Stomach (tissue), 9 donors: ENCODE results near the gene CCDC73. TPM values are rescaled to one million over a fixed set of nuclear protein-coding genes. Genes with fewer than 3 reads are reported as not detected.

Experiments
- DNase-seq, 2 donors: peaks; one replicate each; pipeline versions ENCODE4 v3.0.0 to v3.0.0-alpha.2; 2013 to 2019
- H3K27ac ChIP-seq, 5 donors: fragments of 200-600 bp in 4 of 5; sonication (generic) in 4 of 5; one replicate each; pipeline ENCODE4 v1.5.1; 2013 to 2019; ENCODE audit warnings: mild to moderate bottlenecking in 1 of 5, moderate library complexity in 1 of 5
- H3K27me3 ChIP-seq, 3 donors: fragments of 200-600 bp; sonication (generic); one replicate each; pipeline ENCODE4 v1.5.1; 2017 to 2019; ENCODE audit warnings: mixed run types in 1 of 3
- H3K36me3 ChIP-seq, 4 donors: fragments of 200-600 bp; sonication (generic); 1 replicate in 3 of 4; 2 replicates in 1 of 4; pipeline ENCODE4 v1.5.1; 2016 to 2019
- H3K4me1 ChIP-seq, 4 donors: fragments of 200-600 bp; sonication (generic); one replicate each; pipeline ENCODE4 v1.5.1; 2016 to 2019
- H3K4me3 ChIP-seq, 4 donors: fragments of 200-600 bp; sonication (generic) in 3 of 4; one replicate each; pipeline ENCODE4 v1.5.1; 2016 to 2019; ENCODE audit warnings: mild to moderate bottlenecking in 1 of 4
- H3K9me3 ChIP-seq, 4 donors: fragments of 200-600 bp; sonication (generic); one replicate each; pipeline ENCODE4 v1.5.1; 2016 to 2019
- EP300 ChIP-seq: sonication (generic); formaldehyde crosslinking; IDR thresholded peaks from one replicate; pipeline ENCODE4 v1.6.1; 2017; ENCODE audit warnings: antibody characterized with exemption
- POLR2A ChIP-seq, 4 donors: fragments of 450-650 bp; IDR thresholded peaks; one replicate each; pipeline ENCODE4 v1.6.1; 2016; ENCODE audit warnings: antibody characterized with exemption in 4 of 4, control low read depth in 2 of 4, mild to moderate bottlenecking in 1 of 4, moderate library complexity in 1 of 4
- POLR2AphosphoS5 ChIP-seq, 3 donors: sonication (generic); formaldehyde crosslinking; IDR thresholded peaks; one replicate each; pipeline ENCODE4 v1.6.1; 2016; ENCODE audit warnings: antibody characterized with exemption in 3 of 3
- WGBS, 5 donors: extraction: QIAGEN DNeasy Blood & Tissue Kit in 3 of 5; methylation state at CpG; one replicate each; pipeline versions ENCODE4 v1.1.5 to v1.1.7; 2013 to 2018; 5-methylcytosine and 5-hydroxymethylcytosine counted together
- intact Hi-C: fragments of 100-400 bp; cut with DNase I; formaldehyde crosslinking; loops from one replicate; pipeline ENCODE4 v1.15.1; 2023; ENCODE audit warnings: low total_unique reads
- polyA plus RNA-seq, 3 donors: library from polyadenylated mRNA; stranded (reverse); fragments of 200-250 nt; gene quantifications; one replicate each; pipeline ENCODE4 v1.2.3, GENCODE V29; 2013
- total RNA-seq, 5 donors: library from RNA; depleted of rRNA; stranded (reverse); fragments of >200 nt; gene quantifications; one replicate each; pipeline versions ENCODE4 v1.1.0 to v1.2.3, GENCODE V29; 2014 to 2016
- TF ChIP-seq, protein P1 (sequence below), 7 experiments: fragments of 450-650 bp in 4 of 7; fragments of 200-600 bp in 3 of 7; sonication (generic) in 3 of 7; IDR thresholded peaks; one replicate each; pipeline ENCODE4 v1.5.1; 2016 to 2019; ENCODE audit warnings: antibody characterized with exemption in 7 of 7, control low read depth in 2 of 7, mild to moderate bottlenecking in 1 of 7
- donor health status: healthy with polysubstance abuse.
- donor health status: Bipolar disorder and iron deficiency.
- donor health status: healthy.

CCDC73 gene
- total and polyA plus RNA-seq, 8 donors: 0.37 TPM; not detected in 7

DNA sequence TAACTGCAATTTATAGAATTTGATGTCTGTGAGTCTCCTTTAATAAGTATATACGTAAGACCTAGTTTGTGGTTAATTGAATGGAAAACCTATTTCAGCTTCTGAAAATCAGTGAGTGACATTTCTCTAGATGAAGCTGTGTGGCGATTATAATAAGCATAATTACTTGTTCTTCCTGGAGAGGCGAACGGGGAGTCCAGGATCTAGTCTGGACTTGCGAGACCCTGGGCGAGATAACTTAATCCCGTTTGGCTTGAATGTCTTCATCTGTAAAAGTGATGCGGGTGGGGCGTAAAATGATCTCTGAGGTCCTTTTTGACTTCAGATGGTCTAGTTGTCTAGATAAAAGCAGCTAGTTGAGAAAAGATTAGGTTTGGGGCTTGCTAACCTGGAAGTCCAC, 36.3 kb upstream of the CCDC73 start:
- 31 to 49% (median 33%) methylated on average over 9 of the region's 9 CpGs for WGBS, 5 donors
- intact Hi-C loops: no loop called here
- DNase-seq: peak in 1 of 2 donors; percentile 9

DNA sequence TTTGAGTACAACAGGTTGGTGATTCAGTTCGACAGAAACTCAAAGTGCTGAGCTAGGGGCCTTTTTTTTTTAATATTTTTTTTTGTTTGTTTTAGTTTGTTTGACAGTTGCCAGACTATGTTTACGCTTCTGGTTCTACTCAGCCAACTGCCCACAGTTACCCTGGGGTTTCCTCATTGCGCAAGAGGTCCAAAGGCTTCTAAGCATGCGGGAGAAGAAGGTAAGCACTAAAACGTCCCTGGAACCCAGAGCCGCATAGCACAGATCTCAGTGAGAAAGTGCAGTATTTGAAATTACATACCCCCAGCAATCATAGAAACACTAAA, 35.9 kb upstream of the CCDC73 start:
- Histone ChIP-seq H3K4me3 (peak overlapping the region; percentile 57 to 76 (median 70)), H3K36me3 (no peaks in the 10 kb centered on the region), H3K9me3 (no peaks in the 10 kb centered on the region), H3K4me1 (peaks cover 0 to 25% (median 18%) of the 10 kb centered on the region in 4 donors), H3K27ac (peak overlapping the region; percentile 80 to 87 (median 81)), H3K27me3 (peaks cover 0 to 16% (median 7%) of the 10 kb centered on the region in 3 donors)
- peak; percentile 65 to 80 for DNase-seq
- TF ChIP-seq, protein P1, sequence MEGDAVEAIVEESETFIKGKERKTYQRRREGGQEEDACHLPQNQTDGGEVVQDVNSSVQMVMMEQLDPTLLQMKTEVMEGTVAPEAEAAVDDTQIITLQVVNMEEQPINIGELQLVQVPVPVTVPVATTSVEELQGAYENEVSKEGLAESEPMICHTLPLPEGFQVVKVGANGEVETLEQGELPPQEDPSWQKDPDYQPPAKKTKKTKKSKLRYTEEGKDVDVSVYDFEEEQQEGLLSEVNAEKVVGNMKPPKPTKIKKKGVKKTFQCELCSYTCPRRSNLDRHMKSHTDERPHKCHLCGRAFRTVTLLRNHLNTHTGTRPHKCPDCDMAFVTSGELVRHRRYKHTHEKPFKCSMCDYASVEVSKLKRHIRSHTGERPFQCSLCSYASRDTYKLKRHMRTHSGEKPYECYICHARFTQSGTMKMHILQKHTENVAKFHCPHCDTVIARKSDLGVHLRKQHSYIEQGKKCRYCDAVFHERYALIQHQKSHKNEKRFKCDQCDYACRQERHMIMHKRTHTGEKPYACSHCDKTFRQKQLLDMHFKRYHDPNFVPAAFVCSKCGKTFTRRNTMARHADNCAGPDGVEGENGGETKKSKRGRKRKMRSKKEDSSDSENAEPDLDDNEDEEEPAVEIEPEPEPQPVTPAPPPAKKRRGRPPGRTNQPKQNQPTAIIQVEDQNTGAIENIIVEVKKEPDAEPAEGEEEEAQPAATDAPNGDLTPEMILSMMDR (IDR thresholded peaks at IDR 0.05): no peak
- no peak for TF ChIP-seq POLR2AphosphoS5 (IDR thresholded peaks at IDR 0.05)
- TF ChIP-seq POLR2A (IDR thresholded peaks at IDR 0.05): no peak
- 6 to 17% (median 12%) methylated on average over 6 of the region's 6 CpGs for WGBS, 5 donors
- intact Hi-C loops: no loop called here

More for the DNA sequence above, 36.3 kb upstream of the CCDC73 start:
- TF ChIP-seq EP300: no peak
- no peak for TF ChIP-seq POLR2A (IDR thresholded peaks at IDR 0.05)
- no peak for TF ChIP-seq POLR2AphosphoS5 (IDR thresholded peaks at IDR 0.05)
- TF ChIP-seq, protein P1 (IDR thresholded peaks at IDR 0.05): no peak
- Histone ChIP-seq H3K27ac (peak overlapping the region in 1 of 5 donors; percentile 87), H3K4me1 (peaks cover 0 to 25% (median 18%) of the 10 kb centered on the region in 4 donors), H3K27me3 (peaks cover 0 to 16% (median 7%) of the 10 kb centered on the region in 3 donors), H3K4me3 (peak overlapping the region in 3 of 4 donors; percentile 68 to 76 (median 73)), H3K36me3 (no peaks in the 10 kb centered on the region), H3K9me3 (no peaks in the 10 kb centered on the region)

DNA sequence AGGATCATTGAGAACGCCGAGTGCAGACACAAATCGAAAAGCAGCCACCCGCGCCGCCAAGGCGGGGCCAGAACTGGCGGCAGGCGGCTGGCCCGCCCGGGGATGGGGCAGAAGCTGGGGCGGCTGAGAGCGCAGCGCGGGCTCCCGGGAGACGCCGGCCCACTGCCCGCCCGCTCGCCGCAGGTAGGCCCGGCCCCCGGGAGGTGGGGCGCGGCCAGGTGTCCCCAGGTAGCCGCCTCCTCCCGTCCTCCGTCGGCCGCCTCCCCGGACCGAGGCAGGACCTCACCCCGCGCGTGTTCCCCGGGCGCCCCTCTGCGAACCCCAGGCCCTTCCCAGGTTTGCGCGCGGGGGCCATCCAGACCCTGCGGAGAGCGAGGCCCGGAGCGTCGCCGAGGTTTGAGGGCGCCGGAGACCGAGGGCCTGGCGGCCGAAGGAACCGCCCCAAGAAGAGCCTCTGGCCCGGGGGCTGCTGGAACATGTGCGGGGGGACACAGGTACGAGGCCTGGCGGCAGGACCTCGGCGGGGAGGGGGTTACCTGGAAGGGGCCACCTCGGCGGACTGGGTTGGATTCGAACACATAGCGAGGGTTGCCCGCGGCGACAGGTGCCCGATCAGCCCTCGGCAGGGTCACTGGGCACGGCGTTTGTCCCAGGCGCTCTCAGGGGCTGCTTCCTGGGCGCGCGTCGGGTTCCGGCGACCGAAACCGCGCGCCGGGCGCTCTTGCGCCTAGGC, 35.4 kb upstream of the CCDC73 start, which contains the start of gene PRRG4:
Gene PRRG4 (plus strand): TSS at position 248 of the 733 bp plus-strand sequence. CDS start 603 bp downstream, outside the sequence.
- Histone ChIP-seq H3K4me1 (peaks cover 0 to 25% (median 18%) of the 10 kb centered on the region in 4 donors), H3K9me3 (no peaks in the 10 kb centered on the region), H3K36me3 (no peaks in the 10 kb centered on the region), H3K27ac (peak within 1 kb of the TSS; percentile 80 to 87 (median 81)), H3K4me3 (peak within 1 kb of the TSS; percentile 57 to 76 (median 70)), H3K27me3 (peaks cover 0 to 16% (median 7%) of the 10 kb centered on the region in 3 donors)
- TF ChIP-seq POLR2A (IDR thresholded peaks at IDR 0.05) (no peak), POLR2AphosphoS5 (IDR thresholded peaks at IDR 0.05) (peak in 2 of 3 donors; percentile 39 to 41)
- intact Hi-C loops: no loop called here
- 1 to 5% (median 2%) methylated on average over 24 to 85 of the region's 85 CpGs for whole genome bisulfite sequencing, 5 donors
- peak; percentile 85 to 91 for DNase-seq

DNA sequence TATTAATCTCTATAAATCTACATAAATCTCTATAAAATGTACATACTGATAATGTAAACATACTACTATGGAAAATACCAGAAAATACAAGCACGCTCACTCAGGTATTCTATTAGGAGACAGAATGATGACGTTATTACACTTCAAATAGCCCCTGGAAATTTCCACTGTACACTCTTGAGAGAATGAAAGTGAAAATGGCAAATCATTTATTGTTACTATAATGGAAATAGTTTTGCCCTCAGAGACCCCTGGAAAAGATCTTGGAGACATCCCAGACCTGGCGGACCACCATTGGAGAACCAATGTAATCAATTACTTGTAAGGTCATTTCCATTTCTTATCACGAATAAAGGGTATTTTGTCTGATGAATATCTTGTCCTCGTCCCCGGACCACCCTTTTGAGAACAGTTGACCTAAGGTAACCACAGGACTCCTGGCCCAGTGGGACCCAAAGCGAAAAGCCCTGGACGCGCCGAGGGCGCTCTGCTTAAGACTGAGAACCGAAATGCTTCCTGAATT, 34.8 kb upstream of the CCDC73 start:
- TF ChIP-seq, protein P1 (IDR thresholded peaks at IDR 0.05): no peak
- TF ChIP-seq EP300 (no peak), POLR2A (IDR thresholded peaks at IDR 0.05) (peak in 1 of 4 donors; percentile 34), POLR2AphosphoS5 (IDR thresholded peaks at IDR 0.05) (no peak)
- peaks cover 0 to 16% (median 7%) of the 10 kb centered on the region in 3 donors for H3K27me3 ChIP-seq
- intact Hi-C loops: no loop called here
- peaks cover 0 to 25% (median 18%) of the 10 kb centered on the region in 4 donors for H3K4me1 ChIP-seq
- H3K27ac ChIP-seq: peak overlapping the region; percentile 80 to 87 (median 81)
- 3 to 6% (median 5%) methylated on average over 12 of the region's 12 CpGs for whole genome bisulfite sequencing, 5 donors
- H3K36me3 ChIP-seq: no peaks in the 10 kb centered on the region
- peak overlapping the region; percentile 57 to 76 (median 70) for H3K4me3 ChIP-seq
- H3K9me3 ChIP-seq: no peaks in the 10 kb centered on the region
- DNase-seq: peak in 1 of 2 donors; percentile 41
